Dedifferentiated amniotic fluid mesenchymal stem cell (primary cell): Measurements from ENCODE around the gene LTA4H.

Experiments
- DNase-seq: peaks from one replicate; pipeline ENCODE4 v3.0.0-alpha.2; 2016; ENCODE audit errors: extremely low spot score

Gene LTA4H

DNA sequence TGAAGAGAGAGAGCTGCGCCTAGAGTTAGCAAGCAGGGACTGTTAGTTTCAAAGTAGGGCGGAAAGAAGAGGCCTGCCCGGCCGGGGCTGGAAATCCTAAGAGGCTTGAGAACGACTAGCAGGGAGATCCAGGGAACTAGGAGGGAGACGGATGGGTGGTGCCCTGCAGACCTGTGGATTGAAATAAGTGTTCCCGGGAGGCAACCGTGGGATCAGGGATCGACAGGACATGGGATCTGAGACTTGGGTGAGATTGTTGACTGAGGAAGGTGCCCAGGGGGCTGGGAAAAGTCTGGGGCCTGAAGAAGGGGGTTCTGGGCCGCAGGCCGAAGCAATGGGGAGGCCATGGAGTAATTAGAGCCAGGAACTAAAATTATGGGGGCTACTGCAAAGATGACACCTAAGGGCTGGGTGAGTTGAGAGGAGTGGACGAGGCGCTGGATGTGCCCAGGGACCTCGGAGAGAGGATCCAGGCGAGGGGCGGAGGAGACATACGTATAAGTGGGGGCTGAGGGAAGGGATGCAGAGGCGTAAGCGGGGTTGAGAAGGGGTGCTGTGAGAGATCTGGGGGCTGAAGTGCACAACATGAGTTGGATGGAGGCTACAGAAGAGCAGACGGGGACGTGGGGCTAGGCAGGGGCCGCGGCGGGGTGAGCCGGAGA, 635 bp downstream of the LTA4H start:
- DNase-seq: no peak

GRCh38 chr12:96033549-96034389, 1.6 kb downstream of the LTA4H start:
- no peak for DNase-seq

DNA sequence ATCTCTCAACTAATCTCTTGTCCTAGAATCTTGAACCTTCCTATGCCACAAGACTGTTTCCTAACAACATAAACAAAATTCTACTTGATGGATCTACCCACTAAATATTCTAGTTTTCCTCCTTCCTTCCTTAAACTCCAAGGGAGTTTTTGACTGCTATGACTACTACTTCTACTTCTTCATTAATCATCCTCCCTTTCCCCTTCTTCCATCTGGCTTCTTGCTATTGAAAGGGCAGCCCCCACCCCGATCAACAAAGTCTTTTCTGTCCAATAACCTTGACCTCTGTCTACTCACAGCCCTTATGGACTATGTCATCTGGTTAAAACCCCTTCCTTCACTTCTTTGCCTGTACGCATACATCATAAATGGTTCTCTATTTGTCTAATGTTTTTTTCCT, 5.6 kb downstream of the LTA4H start:
- no peak for DNase-seq

DNA sequence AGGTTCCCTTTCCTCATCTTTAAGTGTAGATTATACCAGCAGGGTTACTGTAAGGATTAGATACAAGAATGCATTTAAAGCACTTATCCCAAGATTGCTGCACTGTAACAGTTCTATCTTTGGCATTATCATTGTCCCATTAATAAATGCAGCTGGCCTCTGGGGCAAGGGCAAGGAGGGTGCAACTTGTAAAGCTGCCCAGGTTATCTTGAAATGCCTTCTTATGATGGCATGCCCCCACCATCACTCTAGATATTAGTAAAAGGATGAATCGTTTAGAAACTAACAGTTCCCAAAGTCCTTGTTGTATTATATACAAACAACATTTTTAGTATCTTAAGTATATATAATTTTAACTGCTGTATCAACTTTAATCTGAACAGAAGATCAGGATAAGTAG, 6.8 kb downstream of the LTA4H start:
- DNase-seq: no peak

GRCh38 chr12:96026331-96026730, 9.1 kb downstream of the LTA4H start:
- DNase-seq: no peak

DNA sequence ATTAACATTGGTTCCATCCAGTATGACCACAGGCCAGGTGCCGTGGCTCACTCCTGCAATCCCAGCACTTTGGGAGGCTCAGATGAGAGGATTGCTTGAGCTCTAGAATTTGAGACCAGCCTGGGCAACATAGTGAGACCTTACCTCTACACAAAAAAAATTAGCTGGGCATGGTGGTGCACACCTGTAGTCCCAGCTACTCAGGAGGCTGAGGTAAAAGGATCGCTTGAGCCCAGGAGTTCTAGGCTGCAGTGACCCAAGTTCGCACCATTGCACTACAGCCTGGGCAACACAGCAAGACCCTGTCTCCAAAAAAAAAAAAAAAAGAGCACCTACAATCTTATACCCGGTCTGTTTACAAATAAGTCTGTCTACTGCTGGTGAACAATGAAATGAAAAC, 9.9 kb downstream of the LTA4H start:
- DNase-seq: no peak

- no peak for DNase-seq
These were observed 14.9 kb downstream of the LTA4H start for GRCh38 chr12:96020314-96021003.

GRCh38 chr12:96015672-96016071, 19.7 kb downstream of the LTA4H start:
- DNase-seq: no peak

DNA sequence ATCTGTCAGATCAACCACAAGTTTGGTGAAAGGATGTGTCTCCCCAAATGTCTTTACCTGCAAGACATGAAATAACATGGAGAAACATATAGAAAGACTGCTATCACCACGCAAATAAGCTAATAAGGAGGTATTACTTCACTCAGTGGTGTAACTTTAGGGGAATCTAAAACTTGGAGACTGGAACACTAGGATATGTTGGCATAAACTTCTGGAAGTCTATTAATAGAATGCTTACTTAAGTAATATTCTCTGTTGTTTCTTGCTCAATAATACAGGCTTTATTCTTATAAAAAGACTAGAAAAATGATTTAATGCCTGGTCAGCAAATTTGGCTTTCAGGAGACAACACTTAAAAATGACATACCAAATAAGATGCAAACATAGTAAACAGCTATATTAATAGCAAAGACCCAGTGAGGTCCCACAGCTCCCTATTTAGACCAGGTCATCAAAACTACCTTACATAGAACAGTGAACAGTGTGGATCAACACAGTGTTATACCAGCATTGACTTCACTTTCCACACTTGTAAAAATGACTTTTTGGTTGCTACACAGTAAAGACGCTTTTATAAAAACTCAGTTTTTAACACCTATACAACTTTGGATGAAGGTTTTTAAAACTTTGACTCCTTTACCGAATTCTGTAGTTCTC, 20.3 kb downstream of the LTA4H start:
- no peak for DNase-seq

DNA sequence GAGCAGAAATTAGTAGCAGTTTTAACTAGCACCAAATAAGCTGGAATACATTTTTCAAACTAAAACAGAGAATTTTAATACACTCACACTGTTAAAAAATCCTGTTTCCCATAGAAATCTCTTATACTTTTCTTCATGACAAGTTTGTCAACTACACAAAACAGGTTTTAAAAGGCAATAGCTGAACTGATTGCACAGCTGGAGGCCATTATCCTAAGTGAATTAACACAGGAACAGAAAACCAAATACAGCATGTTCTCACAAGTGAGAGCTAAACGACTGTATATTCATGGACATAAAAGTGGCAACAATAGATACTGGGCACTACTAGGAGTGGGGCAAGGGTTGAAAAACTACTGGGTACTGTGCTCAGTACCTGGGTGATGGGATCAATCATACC, 27.7 kb downstream of the LTA4H start:
- DNase-seq: no peak

DNA sequence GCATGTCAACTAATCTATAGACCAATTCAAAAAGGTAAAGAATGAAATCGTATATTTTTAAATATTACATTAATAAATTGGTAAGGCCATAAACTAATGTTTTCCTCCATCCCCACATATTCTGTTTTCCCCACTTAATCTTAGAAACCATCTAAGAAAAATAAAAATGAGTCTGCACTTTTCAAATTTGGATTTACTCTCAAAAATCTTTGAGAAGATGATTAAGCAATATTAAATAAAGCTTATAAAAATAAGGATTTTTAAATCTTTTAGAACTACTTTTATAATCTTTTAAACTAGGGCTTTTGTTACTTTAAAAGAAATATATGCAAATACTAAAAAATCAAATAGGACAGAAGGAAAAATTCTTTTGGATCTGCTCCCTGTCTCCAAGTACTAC, 28.7 kb downstream of the LTA4H start:
- DNase-seq: no peak

GRCh38 chr12:96000858-96001257, 34.5 kb downstream of the LTA4H start:
- no peak for DNase-seq

DNA sequence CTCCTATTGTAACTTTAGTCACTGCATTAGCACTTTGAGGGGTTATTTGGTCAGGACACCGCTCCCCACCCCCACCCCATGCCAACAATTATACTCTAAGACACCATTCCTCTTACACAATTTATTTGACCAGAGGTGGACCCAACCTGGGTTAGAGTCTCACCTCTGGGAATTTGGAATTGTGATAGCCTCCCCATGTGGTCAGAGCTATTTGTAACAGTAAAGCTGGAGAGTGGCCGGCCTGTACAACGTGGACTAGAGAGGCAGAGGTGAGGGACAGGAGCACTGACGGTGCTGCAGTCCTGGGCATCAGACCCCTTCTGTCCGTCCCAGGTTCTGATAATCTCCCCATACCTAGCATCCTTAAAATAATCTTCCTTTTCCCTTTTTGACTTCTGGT, 35.9 kb downstream of the LTA4H start:
- DNase-seq: no peak

- DNase-seq: peak; percentile 54
These were observed 36.6 kb downstream of the LTA4H start for GRCh38 chr12:95998611-95999286.

DNA sequence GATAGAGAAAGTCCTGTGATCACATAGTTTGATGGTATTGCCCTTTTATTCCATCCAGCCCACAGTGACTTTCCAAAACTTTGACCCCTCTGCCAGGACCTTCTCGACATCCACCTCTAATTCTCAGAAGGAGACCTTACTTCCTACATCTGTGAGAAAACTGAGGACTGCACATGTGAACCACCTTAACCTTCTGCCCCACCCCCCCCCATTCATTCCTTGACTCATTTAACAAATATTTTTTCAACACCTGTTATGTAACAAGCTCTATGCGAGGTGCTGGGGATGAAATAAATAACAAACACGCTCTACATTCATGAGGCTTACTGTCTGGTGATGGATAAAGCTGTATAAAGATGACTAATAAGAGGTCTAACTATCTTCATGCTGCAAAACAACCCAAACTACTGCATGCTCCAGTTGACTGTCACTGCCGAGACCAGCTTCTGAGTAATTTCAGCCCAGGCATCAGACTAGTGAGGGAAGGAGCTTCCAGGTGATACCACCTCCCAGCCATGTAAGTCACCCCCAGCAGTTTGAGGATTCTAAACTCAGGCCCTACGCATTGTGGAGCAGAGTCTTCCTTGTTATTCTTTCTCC, 37.4 kb downstream of the LTA4H start:
- DNase-seq: no peak

- no peak for DNase-seq
These were observed 38.1 kb downstream of the LTA4H start for GRCh38 chr12:95997276-95997675.

DNA sequence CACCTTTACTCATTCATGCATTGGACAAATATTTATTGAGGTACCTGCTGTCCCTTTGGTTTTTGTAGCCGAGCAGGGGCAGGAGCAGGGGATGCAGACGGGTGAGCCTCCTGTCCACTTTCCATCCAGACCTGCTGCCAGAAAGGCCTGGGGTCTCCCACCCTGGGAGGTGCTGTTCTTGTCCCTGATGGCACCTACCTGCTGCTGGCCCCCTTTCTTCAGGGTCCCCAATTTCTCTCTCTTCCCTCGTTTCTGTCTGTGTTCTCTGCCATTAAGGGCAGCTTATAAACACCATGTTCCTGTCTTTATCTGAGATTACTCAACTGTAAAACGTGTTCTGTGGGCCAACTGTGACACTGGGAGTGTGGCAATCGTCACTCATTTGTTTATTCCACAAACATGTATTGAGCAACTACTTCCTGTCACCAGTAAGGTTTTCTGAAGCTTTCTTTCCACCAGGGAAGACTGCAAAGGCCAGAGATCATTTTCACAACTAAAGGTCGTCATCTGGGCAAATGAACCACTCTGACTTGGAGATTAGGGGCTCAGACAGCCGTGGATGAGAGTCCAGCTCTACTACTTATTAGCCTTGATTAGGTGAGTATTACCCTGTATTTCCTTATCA, 39.2 kb downstream of the LTA4H start, which contains the start of gene HAL:
Gene HAL (minus strand): TSS at position 311 of the 625 bp plus-strand sequence. CDS start 434 bp downstream, outside the sequence.
- peak; percentile 12 for DNase-seq

DNA sequence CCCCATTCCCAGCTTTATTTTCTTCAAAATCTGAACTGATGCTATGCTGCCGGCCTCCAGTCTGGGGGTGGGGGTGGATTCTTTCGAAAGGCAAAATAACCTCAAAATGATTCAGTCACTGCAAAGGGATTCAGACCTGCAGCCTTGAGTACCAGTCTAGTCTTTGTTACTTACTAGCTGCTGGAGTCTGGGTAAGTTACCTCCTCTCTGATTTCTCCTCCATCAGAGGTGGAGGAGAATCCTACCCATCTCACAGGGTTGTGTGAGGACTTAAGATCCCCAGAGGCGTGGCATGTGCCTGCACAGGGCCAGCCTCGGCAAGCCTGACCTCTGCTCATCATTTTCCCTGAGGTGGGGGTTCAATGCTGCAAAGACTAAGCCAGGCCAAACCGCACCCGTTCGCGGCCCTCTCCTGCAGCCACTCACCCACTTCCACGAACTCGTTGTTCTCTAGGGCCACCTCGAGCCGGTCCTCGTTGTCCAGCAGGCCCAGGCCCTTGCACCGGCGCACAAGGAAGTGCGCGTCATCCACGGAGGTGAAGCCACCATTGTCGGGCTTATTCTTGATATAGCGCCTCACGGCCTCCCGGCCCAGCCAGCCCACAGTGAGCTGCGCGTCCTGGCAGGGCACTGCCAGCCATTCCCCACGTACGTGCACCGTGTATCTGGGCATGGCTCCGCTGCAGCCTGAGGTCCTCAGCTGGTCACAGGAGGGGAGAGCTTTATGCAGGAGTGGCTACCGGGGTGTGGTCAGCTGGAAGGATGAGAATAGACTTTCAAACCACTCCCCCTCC, 40.0 kb downstream of the LTA4H start:
- no peak for DNase-seq

- peak; percentile 6 for DNase-seq
These were observed 40.9 kb downstream of the LTA4H start for GRCh38 chr12:95994476-95994875.

- DNase-seq: no peak
These were observed 41.5 kb downstream of the LTA4H start for GRCh38 chr12:95993907-95994306.
